Stimulated activated CD4-positive, alpha-beta T cell treated with anti-CD3 and anti-CD28 coated beads, Interleukin-15, amount 100 ng/mL, for 24 hours (primary cell): ENCODE measurements around the gene MYO1B.

Experiments
- DNase-seq: peaks from one replicate; pipeline ENCODE4 v3.0.0-alpha.2; 2020

Gene MYO1B

GRCh38 chr2:191245046-191245868 lies at the start of gene MYO1B:
MYO1B (plus strand) TSS chr2:191245404; CDS start chr2:191276896, 31,492 bp downstream.
- DNase-seq = peak; percentile 79

GRCh38 chr2:191197096-191197495 lies 48.1 kb upstream of the MYO1B start:
- DNase-seq = no peak

- no peak for DNase-seq
Observed at GRCh38 chr2:191198271-191198670, 46.9 kb upstream of the MYO1B start.

GRCh38 chr2:191199929-191200512 lies 45.2 kb upstream of the MYO1B start:
- no peak for DNase-seq

DNA sequence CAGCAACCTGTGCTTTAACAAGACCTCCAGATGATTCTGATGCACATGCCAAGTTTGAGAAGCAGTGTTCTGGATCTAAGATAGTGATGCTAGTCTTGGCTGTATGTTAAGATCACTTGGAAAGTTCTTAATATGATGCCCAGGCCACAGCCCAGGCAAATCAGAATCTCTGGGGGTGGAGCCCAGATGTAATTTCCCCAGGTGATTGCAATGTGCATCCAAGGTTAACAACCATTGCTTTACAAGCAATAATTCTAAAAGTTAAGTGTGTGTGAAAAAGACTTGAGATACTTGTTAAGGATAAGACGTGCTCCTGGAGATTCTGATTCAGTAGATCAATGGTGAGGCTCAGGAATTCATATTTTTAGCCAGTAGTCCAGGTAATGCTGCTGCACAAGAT lies 44.3 kb upstream of the MYO1B start:
- no peak for DNase-seq

- no peak for DNase-seq
Observed at GRCh38 chr2:191202209-191202721, 42.9 kb upstream of the MYO1B start.

GRCh38 chr2:191202881-191203397 lies 42.3 kb upstream of the MYO1B start:
- DNase-seq = no peak

DNA sequence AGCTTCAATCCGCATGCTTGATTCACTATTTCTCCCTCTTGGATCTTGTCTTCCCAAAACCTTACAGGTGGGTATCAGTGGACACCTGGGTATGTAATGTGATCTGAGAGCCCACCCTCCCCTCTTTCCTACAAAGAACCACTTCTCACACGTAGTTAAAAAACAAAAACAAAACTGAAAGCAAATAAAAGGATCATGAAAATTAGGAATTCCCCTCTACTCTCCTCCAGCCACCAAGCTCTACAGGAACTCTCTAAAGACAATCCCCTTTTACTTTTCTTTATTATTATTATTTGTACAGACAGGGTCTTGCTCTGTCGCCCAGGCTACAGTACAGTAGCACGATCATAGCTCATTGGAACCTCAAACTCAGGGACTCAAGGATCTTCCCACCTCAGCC lies 40.8 kb upstream of the MYO1B start:
- no peak for DNase-seq

- DNase-seq = no peak
Observed at GRCh38 chr2:191206613-191207471, 38.4 kb upstream of the MYO1B start.

DNA sequence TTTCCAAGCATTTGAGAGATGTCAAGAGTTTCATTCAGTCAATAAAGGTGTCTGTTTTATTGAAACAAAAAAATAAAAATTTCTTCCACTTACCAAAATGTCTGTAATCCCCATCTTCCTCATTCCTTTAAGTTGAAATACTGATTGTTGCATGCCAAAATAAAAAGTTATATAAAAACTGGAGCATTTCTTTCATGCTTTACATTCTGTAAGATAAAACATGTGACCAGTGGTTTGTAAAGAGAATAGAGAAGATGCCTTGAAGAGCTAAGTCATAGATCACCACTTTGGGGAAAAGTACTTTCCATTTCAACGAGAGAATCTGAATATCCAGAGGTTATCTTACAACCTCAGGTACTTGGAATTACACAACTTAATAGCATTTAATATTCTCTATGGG lies 35.9 kb upstream of the MYO1B start:
- DNase-seq = no peak

DNA sequence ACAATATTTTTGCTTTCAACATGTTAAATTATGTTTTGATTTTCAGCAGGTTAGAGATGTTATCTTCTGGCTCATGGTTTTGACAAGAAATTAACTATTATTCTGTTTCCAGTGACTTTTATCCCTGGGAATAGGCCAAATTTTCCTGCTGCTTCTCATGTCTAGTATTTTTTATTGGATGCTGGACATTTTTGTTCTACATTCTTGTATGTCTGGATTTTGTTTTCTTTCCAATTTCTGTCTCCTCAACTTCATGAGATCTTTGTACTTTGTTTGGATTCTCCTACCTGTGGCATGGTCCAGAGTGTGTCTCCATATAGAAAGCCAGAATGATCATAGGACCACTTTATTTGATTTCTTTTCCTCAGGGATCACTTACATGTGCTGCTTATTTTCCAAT lies 33.1 kb upstream of the MYO1B start:
- no peak for DNase-seq

DNA sequence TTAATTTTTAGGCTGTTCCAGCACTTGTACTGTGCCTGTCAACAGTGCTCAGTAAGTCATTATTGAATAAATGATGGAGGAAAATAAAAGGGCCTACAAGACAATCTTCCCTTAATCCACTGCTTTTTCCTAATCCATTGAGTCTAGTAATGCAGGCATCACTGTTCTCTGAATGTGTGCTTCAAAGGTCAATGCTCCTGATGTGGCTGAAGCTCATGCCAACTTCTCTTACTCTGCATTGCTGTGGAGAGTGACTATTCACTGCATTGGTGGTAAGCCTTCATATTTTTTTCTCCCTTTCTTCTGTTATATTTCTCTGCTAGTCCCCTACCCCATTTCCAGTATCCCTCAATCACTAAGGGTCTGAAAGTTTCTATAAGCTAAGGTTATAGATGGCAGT lies 31.9 kb upstream of the MYO1B start:
- no peak for DNase-seq

DNA sequence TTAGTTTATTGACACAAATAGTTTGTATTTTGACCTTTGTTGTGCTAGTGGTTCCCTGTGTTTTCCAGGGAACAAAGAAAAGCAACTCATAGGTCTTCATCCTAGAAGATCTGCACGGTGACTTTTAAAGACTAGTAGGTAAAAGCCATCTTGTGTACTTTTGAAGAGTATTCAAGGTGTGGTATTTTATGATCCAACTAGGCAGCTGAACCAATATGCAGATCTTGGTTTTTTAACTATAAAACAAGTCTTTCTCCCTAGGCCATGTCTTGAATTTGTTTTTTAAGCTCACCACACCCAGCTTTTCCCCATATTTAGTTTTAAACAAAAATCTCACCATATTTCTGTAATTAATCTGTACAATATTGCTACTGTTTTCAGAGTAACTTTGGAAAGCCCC lies 30.0 kb upstream of the MYO1B start:
- no peak for DNase-seq

DNA sequence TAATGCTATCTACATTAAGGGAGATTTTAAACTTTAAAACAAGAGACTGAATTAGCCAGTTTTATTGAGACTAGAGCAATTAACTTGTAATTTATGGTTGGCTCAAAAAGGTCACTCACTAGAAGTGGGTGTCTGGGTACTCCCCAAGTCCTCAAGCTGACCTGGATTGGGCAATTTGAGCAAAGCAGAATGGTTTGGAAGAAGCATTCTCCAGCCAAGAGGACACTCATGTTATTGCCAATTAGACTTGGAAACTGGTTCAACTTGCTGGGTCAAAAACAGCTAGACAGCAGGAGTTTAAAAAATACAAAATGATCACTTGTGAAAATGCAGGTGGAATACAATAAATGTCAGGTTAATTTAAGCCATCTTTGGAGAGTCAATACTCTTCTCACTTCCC lies 29.5 kb upstream of the MYO1B start:
- DNase-seq = no peak

DNA sequence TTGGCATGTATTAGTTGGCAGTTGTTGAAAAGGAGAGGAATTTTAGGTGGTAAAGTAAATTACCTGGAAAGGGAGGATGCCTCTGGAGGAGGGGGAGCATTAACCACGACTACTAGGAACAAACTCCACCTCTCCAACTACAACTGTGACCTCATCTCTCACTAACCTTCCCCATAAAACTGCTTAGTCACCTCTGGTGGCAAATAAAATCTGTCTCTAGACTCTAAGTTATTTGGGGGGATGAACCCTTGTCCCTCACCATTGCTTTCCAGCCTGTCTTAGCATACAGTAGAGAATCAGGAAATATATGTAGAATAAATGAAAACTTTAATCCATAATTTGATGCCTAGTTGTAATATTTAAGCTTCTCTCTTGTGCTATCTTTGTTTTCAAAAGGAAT lies 27.6 kb upstream of the MYO1B start:
- no peak for DNase-seq

GRCh38 chr2:191218292-191218898 lies 26.8 kb upstream of the MYO1B start:
- peak; percentile 63 for DNase-seq

- DNase-seq = no peak
Observed at GRCh38 chr2:191220671-191221070, 24.5 kb upstream of the MYO1B start.

- DNase-seq = no peak
Observed at GRCh38 chr2:191221666-191222065, 23.5 kb upstream of the MYO1B start.

DNA sequence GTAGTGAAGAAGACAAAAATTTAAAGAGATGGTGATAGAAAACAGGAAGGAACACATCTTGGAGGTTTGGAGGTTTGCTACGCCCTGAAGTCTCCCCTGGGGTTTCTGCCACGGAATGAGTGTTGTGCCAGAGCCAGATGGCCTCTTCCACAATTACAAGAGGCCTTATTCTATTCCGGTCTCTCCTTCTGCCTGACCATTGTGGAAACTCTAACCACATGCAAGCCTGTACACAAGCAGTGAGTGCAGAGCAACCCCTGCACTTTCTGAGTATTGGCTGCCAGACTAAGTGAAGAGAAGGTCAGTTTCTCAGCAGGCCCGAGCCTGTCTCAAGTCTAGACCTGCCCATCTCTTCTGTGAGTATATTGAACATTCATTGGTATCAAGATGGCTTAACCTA lies 22.7 kb upstream of the MYO1B start:
- no peak for DNase-seq

DNA sequence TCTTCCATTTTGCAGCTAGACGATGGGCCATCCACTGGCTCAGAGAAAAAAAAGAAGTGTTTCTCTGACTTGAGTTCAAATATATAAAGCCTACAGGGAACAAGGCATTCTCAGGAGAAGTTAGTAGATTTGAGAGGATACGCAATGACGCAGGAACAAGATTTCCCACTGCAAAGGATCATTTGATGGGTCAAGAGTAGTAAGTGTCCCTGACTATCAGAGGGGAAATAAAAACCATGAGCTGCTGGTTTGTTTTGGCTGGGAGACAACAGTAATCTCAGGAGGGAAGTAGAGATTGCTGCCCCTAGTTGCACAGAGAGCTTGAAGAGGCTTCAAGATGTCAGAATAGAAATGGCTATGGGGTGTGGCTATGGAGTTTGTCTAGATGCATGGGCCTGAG lies 22.3 kb upstream of the MYO1B start:
- no peak for DNase-seq

DNA sequence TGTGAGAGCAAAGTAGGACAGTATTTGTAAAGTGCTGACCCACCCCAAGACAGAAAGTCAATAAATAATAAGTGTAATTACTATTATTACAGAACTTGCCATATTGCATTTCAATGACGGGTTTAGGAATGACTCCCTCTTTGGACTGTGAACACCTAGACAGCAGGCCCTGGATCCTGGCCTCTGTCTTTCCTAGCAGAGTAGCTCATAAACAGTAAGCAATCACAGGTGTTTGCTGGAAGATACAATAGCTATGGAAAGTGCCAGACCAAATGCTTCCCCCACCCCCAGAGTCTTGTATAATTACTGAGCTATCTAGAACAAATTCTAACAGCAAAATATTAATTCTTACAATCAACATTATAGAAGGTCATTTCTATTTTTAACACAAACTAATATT lies 20.1 kb upstream of the MYO1B start:
- no peak for DNase-seq

- no peak for DNase-seq
Observed at GRCh38 chr2:191225690-191226089, 19.5 kb upstream of the MYO1B start.

DNA sequence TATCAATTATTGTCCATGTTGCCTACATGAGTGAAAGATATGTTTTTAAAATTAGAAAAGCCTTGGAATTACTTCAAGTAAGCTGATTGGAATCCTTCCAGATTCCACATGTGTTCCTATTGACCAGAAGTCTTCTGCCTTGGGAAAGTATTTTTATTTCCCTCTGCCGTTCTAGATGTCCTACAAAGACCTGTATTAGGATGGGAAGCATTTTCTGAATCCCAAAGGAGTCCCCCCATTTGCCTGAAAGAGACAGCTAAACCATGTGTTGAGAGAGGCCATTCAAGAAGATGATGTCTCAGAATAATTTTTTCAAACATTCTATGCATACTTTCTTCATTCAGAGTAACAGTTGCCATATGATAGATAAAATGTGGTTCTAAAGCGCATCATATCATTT lies 19.0 kb upstream of the MYO1B start:
- DNase-seq = no peak
